ENCODE measurements around the gene ME1. TPM values are rescaled to one million over a fixed set of nuclear protein-coding genes. Genes with fewer than 3 reads are reported as not detected.

The ME1 gene
- total and polyA plus RNA-seq, 2 of the 13 experiments (the other 11 are each of a cell fraction or from before 2014, with no cell fraction given) = not detected

DNA sequence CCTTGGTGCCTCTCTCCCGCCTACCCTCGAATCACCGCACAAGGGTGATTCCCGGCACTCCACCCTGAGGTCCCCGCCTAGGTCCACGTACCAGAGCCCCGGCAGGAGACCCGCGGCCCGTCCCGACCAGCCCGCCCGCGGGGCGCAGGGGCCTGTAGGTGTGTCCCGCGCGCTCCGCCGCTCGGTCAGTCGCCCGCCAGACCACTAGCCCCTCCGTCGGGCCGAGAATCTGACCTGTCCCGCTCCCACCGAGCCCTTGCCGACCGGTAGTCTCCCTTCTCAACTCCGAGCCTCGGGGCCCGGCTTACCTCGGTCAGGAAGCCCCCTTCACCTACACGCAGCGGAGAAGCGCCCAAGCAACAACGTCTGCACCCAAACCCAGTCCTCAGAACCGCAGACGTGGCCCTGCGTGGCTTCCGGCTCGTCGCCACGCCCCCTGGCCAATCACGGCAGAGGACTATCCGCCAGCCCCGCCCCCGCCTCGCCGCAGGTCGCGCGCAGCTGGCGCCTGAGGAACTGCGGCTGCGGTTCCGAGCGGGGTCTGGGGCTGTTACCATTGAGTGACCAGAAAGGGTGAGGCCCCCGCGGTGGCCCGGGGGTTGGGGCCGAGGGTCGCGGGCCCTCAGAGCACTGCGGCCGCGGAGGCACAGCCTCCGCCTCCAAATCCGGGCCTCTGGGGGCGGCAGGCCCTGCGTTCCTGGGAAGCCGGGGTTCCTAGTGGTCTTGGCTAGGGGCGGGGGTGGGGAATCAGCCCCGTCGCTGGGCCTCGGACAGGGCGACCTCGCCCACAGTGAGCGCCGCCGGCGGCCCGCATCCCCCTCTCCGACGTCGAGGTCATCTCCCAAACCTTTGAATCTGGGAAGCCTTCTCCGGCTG lies 237.7 kb downstream of the ME1 start, which contains the start of the genes PGM3 and RWDD2A (continued):
- TF ChIP-seq, protein P1, sequence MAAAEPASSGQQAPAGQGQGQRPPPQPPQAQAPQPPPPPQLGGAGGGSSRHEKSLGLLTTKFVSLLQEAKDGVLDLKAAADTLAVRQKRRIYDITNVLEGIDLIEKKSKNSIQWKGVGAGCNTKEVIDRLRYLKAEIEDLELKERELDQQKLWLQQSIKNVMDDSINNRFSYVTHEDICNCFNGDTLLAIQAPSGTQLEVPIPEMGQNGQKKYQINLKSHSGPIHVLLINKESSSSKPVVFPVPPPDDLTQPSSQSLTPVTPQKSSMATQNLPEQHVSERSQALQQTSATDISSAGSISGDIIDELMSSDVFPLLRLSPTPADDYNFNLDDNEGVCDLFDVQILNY (CRISPR knock-in tag; conservative IDR thresholded peaks at IDR 0.05) = no peak
- TF ChIP-seq ZNF224 (CRISPR knock-in tag; IDR thresholded peaks at IDR 0.05) = peak; percentile 81; the same call in 1 of the 2 replicates
- peak; percentile 71; the same call in 1 of the 2 replicates for TF ChIP-seq ZNF792 (CRISPR knock-in tag; IDR thresholded peaks at IDR 0.05)
- TF ChIP-seq ZNF484 (CRISPR knock-in tag; IDR thresholded peaks at IDR 0.05; ENCODE audit: borderline replicate concordance, low read depth) = no peak
- 0 out of 2 replicates have a peak, but pooled peaks have one; percentile 50 for TF ChIP-seq NFATC3 (CRISPR knock-in tag; IDR thresholded peaks at IDR 0.05)
- peak; percentile 87; the same call in 1 of the 2 replicates for TF ChIP-seq ZBTB38 (CRISPR knock-in tag; IDR thresholded peaks at IDR 0.05)
- TF ChIP-seq MIER2 (CRISPR knock-in tag; IDR thresholded peaks at IDR 0.05) = no peak
- peak; percentile 56; the same call in 1 of the 2 replicates for TF ChIP-seq ZNF790 (CRISPR knock-in tag; IDR thresholded peaks at IDR 0.05; ENCODE audit: borderline replicate concordance)
- TF ChIP-seq, protein P2, sequence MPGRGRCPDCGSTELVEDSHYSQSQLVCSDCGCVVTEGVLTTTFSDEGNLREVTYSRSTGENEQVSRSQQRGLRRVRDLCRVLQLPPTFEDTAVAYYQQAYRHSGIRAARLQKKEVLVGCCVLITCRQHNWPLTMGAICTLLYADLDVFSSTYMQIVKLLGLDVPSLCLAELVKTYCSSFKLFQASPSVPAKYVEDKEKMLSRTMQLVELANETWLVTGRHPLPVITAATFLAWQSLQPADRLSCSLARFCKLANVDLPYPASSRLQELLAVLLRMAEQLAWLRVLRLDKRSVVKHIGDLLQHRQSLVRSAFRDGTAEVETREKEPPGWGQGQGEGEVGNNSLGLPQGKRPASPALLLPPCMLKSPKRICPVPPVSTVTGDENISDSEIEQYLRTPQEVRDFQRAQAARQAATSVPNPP (CRISPR knock-in tag; IDR thresholded peaks at IDR 0.05) = no peak
- TF ChIP-seq SMAD3 (CRISPR knock-in tag; IDR thresholded peaks at IDR 0.05) = peak; percentile 54; the same call in 1 of the 2 replicates
- TF ChIP-seq NKX3-1 (CRISPR knock-in tag; IDR thresholded peaks at IDR 0.05) = no peak
- TF ChIP-seq ZNF331 (CRISPR knock-in tag; IDR thresholded peaks at IDR 0.05) = peak; percentile 44; the same call in 1 of the 2 replicates
- peak; percentile 60; the same call in 1 of the 2 replicates for TF ChIP-seq ZSCAN25 (CRISPR knock-in tag; IDR thresholded peaks at IDR 0.05)
- TF ChIP-seq SMARCC2 (IDR thresholded peaks at IDR 0.05) = no peak
- TF ChIP-seq, protein P3, sequence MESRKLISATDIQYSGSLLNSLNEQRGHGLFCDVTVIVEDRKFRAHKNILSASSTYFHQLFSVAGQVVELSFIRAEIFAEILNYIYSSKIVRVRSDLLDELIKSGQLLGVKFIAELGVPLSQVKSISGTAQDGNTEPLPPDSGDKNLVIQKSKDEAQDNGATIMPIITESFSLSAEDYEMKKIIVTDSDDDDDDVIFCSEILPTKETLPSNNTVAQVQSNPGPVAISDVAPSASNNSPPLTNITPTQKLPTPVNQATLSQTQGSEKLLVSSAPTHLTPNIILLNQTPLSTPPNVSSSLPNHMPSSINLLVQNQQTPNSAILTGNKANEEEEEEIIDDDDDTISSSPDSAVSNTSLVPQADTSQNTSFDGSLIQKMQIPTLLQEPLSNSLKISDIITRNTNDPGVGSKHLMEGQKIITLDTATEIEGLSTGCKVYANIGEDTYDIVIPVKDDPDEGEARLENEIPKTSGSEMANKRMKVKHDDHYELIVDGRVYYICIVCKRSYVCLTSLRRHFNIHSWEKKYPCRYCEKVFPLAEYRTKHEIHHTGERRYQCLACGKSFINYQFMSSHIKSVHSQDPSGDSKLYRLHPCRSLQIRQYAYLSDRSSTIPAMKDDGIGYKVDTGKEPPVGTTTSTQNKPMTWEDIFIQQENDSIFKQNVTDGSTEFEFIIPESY (CRISPR knock-in tag; IDR thresholded peaks at IDR 0.05) = no peak
- TF ChIP-seq, protein P4, sequence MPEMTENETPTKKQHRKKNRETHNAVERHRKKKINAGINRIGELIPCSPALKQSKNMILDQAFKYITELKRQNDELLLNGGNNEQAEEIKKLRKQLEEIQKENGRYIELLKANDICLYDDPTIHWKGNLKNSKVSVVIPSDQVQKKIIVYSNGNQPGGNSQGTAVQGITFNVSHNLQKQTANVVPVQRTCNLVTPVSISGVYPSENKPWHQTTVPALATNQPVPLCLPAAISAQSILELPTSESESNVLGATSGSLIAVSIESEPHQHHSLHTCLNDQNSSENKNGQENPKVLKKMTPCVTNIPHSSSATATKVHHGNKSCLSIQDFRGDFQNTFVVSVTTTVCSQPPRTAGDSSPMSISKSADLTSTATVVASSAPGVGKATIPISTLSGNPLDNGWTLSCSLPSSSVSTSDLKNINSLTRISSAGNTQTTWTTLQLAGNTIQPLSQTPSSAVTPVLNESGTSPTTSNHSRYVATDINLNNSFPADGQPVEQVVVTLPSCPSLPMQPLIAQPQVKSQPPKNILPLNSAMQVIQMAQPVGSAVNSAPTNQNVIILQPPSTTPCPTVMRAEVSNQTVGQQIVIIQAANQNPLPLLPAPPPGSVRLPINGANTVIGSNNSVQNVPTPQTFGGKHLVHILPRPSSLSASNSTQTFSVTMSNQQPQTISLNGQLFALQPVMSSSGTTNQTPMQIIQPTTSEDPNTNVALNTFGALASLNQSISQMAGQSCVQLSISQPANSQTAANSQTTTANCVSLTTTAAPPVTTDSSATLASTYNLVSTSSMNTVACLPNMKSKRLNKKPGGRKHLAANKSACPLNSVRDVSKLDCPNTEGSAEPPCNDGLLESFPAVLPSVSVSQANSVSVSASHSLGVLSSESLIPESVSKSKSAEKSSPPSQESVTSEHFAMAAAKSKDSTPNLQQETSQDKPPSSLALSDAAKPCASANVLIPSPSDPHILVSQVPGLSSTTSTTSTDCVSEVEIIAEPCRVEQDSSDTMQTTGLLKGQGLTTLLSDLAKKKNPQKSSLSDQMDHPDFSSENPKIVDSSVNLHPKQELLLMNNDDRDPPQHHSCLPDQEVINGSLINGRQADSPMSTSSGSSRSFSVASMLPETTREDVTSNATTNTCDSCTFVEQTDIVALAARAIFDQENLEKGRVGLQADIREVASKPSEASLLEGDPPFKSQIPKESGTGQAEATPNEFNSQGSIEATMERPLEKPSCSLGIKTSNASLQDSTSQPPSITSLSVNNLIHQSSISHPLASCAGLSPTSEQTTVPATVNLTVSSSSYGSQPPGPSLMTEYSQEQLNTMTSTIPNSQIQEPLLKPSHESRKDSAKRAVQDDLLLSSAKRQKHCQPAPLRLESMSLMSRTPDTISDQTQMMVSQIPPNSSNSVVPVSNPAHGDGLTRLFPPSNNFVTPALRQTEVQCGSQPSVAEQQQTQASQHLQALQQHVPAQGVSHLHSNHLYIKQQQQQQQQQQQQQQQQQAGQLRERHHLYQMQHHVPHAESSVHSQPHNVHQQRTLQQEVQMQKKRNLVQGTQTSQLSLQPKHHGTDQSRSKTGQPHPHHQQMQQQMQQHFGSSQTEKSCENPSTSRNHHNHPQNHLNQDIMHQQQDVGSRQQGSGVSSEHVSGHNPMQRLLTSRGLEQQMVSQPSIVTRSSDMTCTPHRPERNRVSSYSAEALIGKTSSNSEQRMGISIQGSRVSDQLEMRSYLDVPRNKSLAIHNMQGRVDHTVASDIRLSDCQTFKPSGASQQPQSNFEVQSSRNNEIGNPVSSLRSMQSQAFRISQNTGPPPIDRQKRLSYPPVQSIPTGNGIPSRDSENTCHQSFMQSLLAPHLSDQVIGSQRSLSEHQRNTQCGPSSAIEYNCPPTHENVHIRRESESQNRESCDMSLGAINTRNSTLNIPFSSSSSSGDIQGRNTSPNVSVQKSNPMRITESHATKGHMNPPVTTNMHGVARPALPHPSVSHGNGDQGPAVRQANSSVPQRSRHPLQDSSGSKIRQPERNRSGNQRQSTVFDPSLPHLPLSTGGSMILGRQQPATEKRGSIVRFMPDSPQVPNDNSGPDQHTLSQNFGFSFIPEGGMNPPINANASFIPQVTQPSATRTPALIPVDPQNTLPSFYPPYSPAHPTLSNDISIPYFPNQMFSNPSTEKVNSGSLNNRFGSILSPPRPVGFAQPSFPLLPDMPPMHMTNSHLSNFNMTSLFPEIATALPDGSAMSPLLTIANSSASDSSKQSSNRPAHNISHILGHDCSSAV (CRISPR knock-in tag; IDR thresholded peaks at IDR 0.05; ENCODE audit: borderline replicate concordance) = no peak
- no peak; the same call in 1 of the 2 replicates for TF ChIP-seq FIP1L1 (IDR thresholded peaks at IDR 0.05; ENCODE audit: borderline replicate concordance, insufficient read depth, low read depth, low read length)
